GM19099 (cell line): ENCODE measurements around the gene LY86.

Experiments
- POLR2A ChIP-seq: IDR thresholded peaks from 3 replicates; pipeline ENCODE4 v1.6.1; 2011; ENCODE audit warnings: low read depth; ENCODE audit not compliant: insufficient read length; ENCODE audit errors: extremely low read depth

The LY86 gene

DNA sequence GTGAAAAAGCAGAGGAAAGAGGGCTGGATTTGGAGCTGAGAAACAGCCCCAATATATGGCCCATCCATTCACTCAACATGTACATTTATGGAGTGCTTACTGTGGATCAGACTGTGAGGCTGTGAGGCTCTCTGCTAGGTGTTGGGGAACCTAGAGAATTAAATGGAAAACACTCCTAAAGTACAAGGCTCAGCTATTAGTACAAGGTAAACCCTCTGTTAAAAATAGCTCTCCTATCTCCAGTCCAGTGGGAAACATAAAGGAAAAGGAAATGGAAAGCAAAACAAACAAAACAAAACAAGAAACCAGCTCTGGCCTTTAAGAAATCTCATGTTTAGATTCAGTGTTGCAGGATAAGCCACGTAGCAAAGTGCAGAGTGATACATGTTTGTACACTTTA is 35.0 kb downstream of the LY86 start:
- TF ChIP-seq POLR2A = no peak

DNA sequence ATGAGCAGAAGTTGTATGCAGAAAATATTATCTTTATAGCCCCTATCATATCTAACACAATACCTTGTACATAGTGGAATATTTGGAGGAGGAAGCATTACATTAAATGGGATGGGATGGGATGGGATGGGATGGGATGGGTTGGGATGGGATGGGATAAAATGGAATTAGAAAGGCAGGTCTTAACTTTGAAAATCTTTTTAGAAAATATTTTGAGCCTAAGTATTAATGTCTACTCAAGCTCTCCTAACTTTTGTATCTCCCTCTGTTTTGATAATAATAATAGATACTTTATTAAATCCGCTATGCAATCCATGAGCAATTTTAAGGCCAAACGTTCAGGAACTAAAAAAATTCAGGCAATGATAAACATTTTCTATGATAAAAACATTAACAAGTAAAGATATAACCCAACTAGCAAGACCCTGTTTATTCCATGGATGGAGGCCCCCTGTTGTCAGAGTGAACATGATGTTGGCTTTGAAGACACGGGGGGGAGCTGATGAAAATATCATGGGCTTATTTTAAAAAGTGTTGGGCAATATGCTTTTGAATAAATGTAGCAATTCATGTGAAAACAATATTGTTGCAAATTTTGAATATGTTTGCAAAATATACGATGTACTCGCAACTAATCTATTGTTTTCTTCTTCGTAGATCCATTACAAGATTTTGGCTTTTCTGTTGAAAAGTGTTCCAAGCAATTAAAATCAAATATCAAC is 35.9 kb downstream of the LY86 start:
- TF ChIP-seq POLR2A = no peak

DNA sequence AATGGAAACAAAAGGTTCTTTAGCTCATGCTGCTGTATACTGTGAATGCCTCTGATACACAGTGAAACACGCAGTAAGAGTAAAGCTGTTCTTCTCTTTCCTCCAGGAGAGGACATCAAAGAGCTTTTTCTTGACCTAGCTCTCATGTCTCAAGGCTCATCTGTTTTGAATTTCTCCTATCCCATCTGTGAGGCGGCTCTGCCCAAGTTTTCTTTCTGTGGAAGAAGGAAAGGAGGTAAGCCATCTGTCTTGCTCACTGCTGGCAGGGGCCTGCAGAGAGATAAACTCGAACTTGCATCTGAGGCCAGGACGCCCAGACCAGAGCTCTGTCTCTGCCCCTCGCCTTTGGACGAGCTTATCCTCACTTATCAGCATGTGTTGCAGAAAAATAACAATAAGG is 37.7 kb downstream of the LY86 start:
- TF ChIP-seq POLR2A = no peak

DNA sequence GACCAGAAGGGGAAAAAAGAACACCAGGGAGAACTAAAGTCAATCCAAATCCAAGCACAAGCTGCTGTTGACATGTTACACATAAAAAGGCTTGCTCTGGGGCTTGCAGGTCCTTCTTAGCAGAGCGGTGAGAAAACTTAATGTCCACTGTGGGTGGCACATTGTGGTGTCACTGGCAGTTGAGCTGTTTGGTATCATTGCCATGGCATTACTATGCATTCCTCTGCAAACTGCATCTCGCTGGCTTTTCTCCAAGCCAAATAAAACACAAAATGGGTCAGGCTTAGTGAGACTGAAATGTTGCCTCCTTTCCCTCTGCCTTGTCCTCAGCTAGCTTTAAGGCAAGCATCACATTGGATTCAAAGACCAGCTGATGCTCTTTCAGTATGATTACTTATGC is 40.9 kb downstream of the LY86 start:
- TF ChIP-seq POLR2A = no peak

DNA sequence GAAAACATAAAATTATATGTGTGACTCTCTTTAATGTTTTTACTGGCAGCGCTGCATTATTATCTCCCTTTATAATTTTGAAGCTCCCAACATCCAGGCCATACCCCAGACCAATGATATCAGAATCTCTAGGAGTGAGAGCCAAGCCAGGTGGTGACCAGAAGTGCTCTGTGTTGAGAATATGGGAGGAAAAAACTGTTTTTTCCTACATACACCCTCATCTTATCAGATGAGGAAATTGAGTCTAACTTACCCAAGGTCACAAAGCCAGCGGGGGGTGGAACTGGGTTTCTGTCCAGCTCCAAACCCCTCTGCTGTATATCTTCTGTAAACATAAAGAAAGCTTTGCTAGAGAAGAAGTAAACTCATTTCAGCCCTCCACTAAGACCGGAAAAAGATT is 42.5 kb downstream of the LY86 start:
- no peak for TF ChIP-seq POLR2A

DNA sequence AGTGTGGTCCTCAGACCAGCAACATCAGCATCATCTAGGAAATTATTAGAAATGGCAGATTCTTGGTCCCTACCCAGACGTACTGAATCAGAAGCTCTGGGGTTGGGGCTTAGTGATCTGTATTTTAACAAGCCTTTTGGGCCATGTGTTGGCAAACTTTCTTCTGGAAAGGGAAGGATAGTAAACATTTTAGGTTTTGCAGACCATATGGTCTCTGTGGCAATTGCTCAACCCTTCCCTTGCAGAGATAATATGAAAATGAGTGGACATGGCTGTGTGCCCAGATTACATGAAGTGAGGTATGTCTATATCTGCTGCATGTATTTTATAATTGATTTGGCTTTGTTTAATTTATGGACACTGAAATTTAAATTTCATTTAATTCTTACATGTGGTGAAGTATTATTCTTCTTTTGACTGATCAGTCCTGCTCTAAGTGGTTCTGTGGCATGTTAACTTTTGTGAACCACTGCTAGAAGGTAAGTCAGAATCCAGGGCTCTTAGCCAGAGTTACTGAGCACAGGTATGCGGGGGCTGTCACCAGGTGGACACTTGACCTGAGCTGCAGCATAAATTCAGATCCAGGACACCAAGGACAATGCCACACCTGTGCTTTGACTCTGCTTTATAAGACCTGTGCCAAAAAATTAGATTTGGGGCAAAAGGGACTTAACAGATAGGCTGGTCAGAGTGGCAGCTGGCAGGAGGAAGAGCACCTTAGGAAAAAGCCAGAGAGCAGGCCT is 43.2 kb downstream of the LY86 start:
- no peak for TF ChIP-seq POLR2A

DNA sequence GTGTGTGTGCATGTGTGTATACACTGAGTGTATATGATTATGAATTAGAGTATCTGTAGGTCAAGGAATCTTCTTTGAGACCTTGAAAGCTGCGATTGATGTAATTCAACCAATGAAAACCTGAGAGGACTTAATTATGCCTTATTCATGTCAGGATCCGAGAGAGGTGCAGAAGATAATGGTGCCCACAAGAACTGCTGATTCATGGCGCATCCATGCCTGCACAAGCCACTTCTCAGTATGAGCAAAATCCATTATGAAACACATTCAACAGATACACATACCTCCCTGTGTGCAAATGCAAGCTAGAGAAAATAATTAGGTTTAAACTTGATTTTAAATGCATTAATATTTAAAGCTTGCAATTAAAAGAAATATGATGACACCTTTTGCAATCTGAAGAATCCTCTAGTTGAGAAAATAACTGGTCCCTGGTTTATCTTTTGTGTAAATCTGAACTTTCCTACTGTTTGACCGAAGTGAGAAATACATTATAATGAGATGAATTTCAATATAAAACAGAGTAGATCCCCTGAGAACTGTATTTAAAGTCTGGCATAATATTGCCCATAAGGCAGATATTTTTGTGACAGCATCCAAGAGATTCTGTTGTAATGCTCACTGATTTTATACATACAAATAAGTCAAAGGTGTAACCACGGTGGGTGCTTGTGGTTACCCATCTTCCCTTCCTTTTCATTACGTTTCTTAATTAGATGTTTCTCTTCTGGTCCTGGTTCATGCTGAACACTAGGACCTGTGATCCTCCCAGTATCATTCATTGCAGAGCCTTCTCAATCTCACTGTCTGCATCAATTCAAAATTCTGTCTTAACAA is 45.6 kb downstream of the LY86 start:
- TF ChIP-seq POLR2A = no peak

DNA sequence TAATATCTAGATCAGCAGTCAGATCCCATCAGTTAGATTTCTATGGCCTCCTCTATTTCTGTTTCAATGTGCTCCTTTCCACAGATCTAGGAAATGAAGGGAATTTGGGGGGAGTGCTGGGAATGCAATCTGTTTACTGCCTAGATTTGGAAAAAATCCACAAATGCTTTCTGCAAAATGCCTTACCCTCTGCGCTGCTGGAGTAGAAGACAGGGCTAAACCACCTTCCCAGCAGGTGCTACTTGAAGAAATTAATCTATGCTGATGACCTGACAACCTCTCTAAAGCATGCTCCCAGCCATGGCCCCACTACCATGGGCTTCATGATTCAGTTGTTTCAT is 46.2 kb downstream of the LY86 start:
- no peak for TF ChIP-seq POLR2A

DNA sequence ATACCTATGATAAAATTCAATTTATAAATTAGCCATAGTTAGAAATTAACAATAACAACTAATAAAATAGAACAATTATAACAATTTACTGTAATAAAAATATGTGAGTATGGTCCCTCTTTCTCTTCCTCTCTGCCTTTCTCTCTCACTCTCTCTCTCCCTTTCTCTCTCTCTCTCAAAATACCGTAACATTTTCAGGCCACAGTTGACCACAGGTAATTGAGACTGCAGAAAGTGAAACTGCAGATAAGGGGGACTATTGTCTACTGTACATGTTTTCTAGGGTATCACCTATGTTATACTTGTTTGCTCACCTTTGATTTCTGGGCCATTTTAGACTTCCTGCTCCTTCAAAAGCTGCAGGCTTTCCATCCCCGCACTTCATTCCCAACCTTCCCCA is 46.8 kb downstream of the LY86 start:
- TF ChIP-seq POLR2A = no peak

DNA sequence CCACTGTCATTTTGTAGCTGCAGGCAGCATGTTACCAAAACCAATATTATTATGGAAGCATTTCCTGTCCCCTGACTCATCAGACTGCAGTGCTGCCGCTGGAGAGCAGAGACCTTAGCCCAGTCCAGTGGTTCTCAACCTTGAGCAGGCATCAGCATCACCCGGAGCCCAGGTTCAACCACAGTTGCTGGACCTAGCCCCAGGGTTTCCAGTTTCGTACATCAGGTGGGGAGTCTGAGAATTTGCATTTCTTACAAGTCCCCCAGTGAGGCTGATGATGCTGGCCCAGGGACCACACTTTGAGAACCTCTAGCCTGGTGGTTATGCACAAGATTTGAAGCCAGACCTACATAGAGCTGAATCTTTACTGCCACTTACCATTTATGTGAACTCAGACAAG is 47.3 kb downstream of the LY86 start:
- no peak for TF ChIP-seq POLR2A

DNA sequence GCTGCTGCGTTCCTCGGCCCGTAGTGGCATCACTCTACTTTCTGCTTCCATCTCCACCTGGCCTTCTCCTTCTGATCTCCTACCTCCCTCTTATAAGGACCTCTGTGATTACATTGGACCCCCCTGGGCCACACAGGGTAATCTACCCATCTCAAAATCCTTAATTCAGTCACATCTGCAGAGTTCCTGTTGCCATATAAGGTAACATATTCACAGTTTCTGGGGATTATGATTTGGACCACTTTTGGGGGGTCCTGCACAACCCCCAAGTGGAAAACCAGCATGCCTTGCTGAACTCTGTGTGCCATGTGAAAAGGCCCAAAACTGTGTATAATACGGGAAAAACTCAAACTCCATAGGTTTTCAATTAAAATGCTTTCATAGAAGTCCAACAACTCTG is 51.1 kb downstream of the LY86 start:
- TF ChIP-seq POLR2A = no peak

DNA sequence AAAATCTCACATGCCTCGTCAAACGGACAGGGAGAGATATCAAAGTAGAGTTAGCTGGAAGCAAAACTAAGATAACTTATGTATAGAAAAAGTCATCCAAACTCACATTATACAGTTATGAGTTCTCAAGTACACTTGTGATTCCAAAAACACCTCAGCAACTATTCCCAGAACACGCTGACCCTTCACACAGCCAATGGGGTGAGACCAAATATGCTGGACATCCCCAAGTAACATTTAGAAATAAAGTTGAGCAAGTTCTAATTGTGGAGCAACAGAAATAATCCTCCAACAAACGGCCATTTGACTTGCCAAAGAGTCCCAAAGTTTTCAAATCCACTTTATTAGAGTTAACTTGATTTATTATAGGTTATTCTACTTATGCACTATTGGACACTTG is 52.4 kb downstream of the LY86 start:
- TF ChIP-seq POLR2A = no peak

DNA sequence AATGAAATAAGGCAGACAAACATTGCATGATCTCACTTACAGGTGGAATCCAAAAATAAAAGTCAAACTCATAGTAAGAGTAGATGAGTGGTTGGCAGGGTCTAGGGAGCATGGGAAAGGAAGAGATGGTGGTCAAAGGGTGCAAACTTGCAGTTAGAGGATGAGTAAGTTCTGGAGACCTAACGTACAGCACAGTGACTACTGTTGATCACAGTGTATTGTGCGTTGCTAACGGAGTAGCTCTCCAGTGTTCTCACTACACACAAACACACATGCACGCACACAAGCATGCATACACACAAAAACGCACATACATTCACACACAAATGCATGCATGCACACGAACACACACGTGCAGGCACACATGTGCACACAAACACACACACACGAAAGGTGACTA is 54.9 kb downstream of the LY86 start:
- TF ChIP-seq POLR2A = no peak

DNA sequence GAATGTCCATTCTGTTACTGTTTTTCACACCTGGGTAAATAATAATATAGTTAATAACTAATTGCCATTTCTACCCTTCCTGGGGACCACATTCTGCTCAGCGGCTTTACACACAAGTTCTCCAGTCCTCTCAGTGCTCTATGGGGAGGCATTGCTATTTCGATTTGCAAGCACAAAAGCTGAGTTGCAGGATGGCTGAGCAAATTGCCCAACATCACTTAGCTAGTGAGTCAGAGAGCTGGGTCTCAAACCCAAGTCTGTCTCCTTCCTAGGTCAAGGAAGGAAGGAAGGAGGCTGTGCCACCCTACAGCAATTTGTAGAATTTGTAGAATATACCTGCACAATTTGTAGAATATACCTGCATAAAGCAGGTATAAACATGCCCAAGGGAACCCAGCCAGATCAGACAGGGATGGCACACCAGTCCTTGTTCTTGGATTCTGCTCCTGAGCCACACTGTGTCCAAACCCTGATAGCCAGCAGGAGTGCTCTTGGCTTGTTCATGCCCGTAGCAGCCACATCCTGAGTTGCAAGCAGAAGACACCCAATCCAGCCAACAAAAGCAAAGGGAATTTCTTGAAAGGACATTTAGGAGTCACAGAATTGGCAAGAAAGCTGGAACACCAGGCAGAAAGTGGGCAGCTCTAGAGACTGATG is 56.9 kb downstream of the LY86 start:
- TF ChIP-seq POLR2A = no peak

DNA sequence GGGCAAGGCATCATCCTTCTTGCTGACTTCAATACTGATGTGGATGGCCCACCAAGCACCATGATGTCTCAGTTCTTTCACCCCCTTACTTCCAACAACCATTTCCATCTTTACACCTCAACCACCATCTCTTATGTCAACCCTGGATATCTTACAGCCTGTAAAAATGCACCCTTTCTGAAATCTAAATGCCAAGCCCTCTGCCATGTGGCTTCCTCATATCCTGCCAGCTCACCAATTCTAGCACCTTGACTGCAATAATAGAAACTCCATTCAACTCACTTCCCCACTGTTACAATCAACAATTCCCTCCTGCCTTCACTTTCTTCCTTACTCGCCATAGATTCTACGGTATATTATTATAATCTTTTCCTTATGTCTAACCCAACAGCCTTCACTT is 57.9 kb downstream of the LY86 start:
- no peak for TF ChIP-seq POLR2A

DNA sequence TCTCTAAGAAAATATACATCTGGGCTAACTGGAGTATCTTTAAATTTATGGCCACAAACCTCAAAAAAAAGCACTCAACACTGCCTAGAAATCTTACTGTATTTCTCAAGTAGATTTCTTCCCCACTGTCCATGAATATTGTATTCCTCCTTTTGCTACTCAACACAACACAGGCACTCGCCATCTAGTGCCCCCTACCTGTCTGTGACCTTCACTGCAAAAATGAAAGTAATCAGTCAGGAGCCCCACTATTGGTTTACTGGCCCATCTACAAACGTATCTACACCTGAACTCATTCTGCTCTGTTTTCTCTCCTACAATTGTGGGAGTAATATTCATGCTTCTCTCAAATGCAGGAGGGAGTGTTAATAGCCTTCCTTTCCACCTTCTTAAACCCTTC is 58.3 kb downstream of the LY86 start:
- no peak for TF ChIP-seq POLR2A

DNA sequence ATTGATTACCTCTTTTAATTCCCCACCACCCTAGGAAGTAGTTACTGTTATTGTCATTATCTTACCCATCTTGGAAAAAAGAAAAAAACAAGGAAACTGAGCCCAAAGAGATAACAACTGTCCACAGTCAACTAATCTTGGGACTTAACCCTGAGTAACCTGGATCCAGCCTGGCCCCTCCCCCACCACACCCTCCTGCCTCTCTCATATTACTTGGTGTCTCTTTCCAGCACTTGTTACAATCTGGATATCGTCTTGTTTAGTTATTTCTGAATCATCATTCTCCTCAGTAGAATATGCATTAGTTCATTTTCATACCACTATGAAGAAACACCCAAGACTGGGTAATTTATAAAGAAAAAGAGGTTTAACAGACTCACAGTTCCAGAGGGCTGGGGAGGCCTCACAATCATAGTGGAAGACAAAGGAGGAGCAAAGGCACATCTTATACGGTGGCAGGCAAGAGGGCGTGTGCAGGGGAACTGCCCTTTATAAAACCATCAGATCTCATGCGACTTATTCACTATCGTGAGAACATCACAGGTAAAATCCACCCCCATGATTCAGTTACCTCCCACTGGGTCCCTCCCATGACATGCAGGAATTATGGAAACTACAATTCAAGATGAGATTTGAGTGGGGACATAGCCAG is 60.3 kb downstream of the LY86 start:
- no peak for TF ChIP-seq POLR2A
